ENCODE data around the gene AVL9. TPM values are rescaled to one million over a fixed set of nuclear protein-coding genes. Genes with fewer than 3 reads are reported as not detected.

The AVL9 gene
- total RNA-seq, 6 donors from 2014 or later = 26.9 to 68.1 (median 37.1) TPM

- Histone ChIP-seq H3K27me3 (no peaks in the 10 kb centered on the region), H3K36me3 (peaks cover 0 to 5% (median 0%) of the 10 kb centered on the region in 4 donors), H3K4me3 (no peak overlapping the region), H3K4me1 (peaks cover 0 to 4% (median 2%) of the 10 kb centered on the region in 4 donors), H3K9me3 (peaks cover 0 to 4% (median 0%) of the 10 kb centered on the region in 4 donors), H3K27ac (no peak overlapping the region)
- no peak for ATAC-seq (ENCODE audit: low FRiP score in 2 of 2)
- DNase-seq = no peak
- no peak for TF ChIP-seq EP300 (IDR thresholded peaks at IDR 0.05)
- no peak for TF ChIP-seq POLR2A (IDR thresholded peaks at IDR 0.05)
- no peak for TF ChIP-seq POLR2AphosphoS5 (IDR thresholded peaks at IDR 0.05)
- TF ChIP-seq CTCF (IDR thresholded peaks at IDR 0.05) = no peak
Observed at GRCh38 chr7:32524631-32525030, 29.3 kb downstream of the AVL9 start.

- H3K9me3 ChIP-seq = peaks cover 0 to under 1% (median 0%) of the 10 kb centered on the region in 4 donors
- H3K27ac ChIP-seq = no peak overlapping the region
- H3K27me3 ChIP-seq = no peaks in the 10 kb centered on the region
- WGBS, 2 donors = 81 to 91% methylated on average over 4 of the region's 4 CpGs
- TF ChIP-seq POLR2AphosphoS5 (IDR thresholded peaks at IDR 0.05) = no peak
- no peak for ATAC-seq (ENCODE audit: low FRiP score in 2 of 2)
- peaks cover 0 to 4% (median 2%) of the 10 kb centered on the region in 4 donors for H3K4me1 ChIP-seq
- DNase-seq = no peak
- peaks cover 0 to 5% (median 0%) of the 10 kb centered on the region in 4 donors for H3K36me3 ChIP-seq
- no peak overlapping the region for H3K4me3 ChIP-seq
Observed at GRCh38 chr7:32525839-32526238, 30.6 kb downstream of the AVL9 start.

DNA sequence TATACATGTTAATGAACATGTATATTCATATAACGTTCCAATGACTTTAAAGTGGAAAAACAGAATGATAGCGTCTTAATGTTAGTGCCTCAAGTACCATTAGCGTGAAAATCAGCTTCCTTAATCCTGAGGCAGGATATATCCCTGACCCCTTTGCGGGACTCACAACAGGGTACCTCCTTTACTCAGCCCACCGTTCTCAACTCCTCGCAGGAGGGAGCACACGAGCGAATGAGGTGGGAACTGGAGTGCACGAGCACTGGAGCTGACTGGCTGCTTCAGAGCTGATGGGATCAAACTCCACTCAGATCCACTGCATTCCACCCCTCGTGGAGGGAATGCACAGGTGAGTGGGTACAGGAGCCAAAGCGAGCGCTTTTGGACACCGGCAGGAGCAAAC lies 36.1 kb downstream of the AVL9 start:
- TF ChIP-seq CTCF (IDR thresholded peaks at IDR 0.05) (no peak), POLR2A (IDR thresholded peaks at IDR 0.05) (no peak), POLR2AphosphoS5 (IDR thresholded peaks at IDR 0.05) (no peak), EP300 (IDR thresholded peaks at IDR 0.05) (no peak)
- H3K36me3 ChIP-seq = peaks cover 0 to 11% (median 0%) of the 10 kb centered on the region in 4 donors
- WGBS, 2 donors = 92 to 96% methylated on average over 13 of the region's 13 CpGs
- ATAC-seq (ENCODE audit: low FRiP score in 2 of 2) (no peak), DNase-seq (no peak)
- no peak overlapping the region for H3K4me3 ChIP-seq
- H3K4me1 ChIP-seq = peaks cover under 1 to 12% (median 3%) of the 10 kb centered on the region in 4 donors
- no peaks in the 10 kb centered on the region for H3K27me3 ChIP-seq
- no peak overlapping the region for H3K27ac ChIP-seq
- H3K9me3 ChIP-seq = no peaks in the 10 kb centered on the region

GRCh38 chr7:32532086-32532485 lies 36.8 kb downstream of the AVL9 start:
- peaks cover 6 to 13% (median 9%) of the 10 kb centered on the region in 4 donors for H3K4me1 ChIP-seq
- no peak for TF ChIP-seq EP300 (IDR thresholded peaks at IDR 0.05)
- no peak overlapping the region for H3K27ac ChIP-seq
- peaks cover 0 to 11% (median 0%) of the 10 kb centered on the region in 4 donors for H3K36me3 ChIP-seq
- H3K27me3 ChIP-seq = no peaks in the 10 kb centered on the region
- H3K4me3 ChIP-seq = no peak overlapping the region
- H3K9me3 ChIP-seq = no peaks in the 10 kb centered on the region
- ATAC-seq (ENCODE audit: low FRiP score in 2 of 2) = no peak
- DNase-seq = no peak
- WGBS, 2 donors = 90 to 91% methylated on average over 3 of the region's 3 CpGs

DNA sequence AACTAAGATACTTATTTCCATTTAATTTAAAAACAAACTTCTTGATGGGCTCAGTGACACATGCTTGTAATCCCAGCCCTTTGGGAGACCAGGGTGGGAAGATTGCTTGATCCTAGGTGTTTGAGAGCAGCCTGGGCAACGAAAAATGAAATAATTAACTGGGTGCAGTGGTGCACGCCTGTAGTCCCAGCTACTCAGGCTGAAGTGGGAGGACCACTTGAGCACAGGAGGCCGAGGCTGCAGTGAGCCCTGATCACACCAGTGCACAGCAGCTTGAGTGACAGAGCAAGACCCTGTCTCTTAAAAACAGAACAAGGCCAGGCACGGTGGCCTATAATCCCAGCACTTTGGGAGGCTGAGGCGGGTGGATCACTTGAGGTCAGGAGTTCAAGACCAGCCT lies 37.4 kb downstream of the AVL9 start:
- peak in 1 of 2 donors; percentile 21 for DNase-seq
- WGBS, 2 donors = 62 to 85% methylated on average over 5 of the region's 5 CpGs
- no peak for TF ChIP-seq EP300 (IDR thresholded peaks at IDR 0.05)
- no peak for TF ChIP-seq CTCF (IDR thresholded peaks at IDR 0.05)
- TF ChIP-seq POLR2A (IDR thresholded peaks at IDR 0.05) = no peak
- TF ChIP-seq POLR2AphosphoS5 (IDR thresholded peaks at IDR 0.05) = no peak
- Histone ChIP-seq H3K9me3 (no peaks in the 10 kb centered on the region), H3K4me1 (peaks cover 6 to 14% (median 9%) of the 10 kb centered on the region in 4 donors), H3K27ac (no peak overlapping the region), H3K4me3 (no peak overlapping the region), H3K36me3 (peaks cover 0 to 11% (median 0%) of the 10 kb centered on the region in 4 donors), H3K27me3 (no peaks in the 10 kb centered on the region)
- ATAC-seq (ENCODE audit: low FRiP score in 2 of 2) = peak; percentile 49 to 52
